ENCODE data around the gene CFAP20DC.

GRCh38 chr3:58804914-58805313, 244.9 kb downstream of the CFAP20DC start:
- TF ChIP-seq, protein P1, sequence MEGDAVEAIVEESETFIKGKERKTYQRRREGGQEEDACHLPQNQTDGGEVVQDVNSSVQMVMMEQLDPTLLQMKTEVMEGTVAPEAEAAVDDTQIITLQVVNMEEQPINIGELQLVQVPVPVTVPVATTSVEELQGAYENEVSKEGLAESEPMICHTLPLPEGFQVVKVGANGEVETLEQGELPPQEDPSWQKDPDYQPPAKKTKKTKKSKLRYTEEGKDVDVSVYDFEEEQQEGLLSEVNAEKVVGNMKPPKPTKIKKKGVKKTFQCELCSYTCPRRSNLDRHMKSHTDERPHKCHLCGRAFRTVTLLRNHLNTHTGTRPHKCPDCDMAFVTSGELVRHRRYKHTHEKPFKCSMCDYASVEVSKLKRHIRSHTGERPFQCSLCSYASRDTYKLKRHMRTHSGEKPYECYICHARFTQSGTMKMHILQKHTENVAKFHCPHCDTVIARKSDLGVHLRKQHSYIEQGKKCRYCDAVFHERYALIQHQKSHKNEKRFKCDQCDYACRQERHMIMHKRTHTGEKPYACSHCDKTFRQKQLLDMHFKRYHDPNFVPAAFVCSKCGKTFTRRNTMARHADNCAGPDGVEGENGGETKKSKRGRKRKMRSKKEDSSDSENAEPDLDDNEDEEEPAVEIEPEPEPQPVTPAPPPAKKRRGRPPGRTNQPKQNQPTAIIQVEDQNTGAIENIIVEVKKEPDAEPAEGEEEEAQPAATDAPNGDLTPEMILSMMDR (IDR thresholded peaks at IDR 0.05; ENCODE audit: poor library complexity): no peak
- no peak for TF ChIP-seq EZH2 (IDR thresholded peaks at IDR 0.05; ENCODE audit: borderline replicate concordance)
